Esophagus squamous epithelium (tissue), 5 donors: ENCODE data around the gene RANBP1. TPM values are rescaled to one million over a fixed set of nuclear protein-coding genes. Genes with fewer than 3 reads are reported as not detected.

Source experiments
- DNase-seq: peaks from one replicate; lab custom pipeline; 2025; lab: John Stamatoyannopoulos, UW
- H3K27ac ChIP-seq, 4 donors: fragments of 200-600 bp; sonication (generic); one replicate each; pipeline ENCODE4 v1.5.1; 2016 to 2019; ENCODE audit warnings: mild to moderate bottlenecking in 1 of 4
- H3K27me3 ChIP-seq, 4 donors: fragments of 200-600 bp; sonication (generic); 1 replicate in 3 of 4; 2 replicates in 1 of 4; pipeline versions ENCODE4 v1.5.1 to v1.6.0; 2017 to 2021; ENCODE audit warnings: antibody characterized with exemption in 1 of 4
- H3K36me3 ChIP-seq, 3 donors: fragments of 200-600 bp; sonication (generic); one replicate each; pipeline ENCODE4 v1.5.1; 2016 to 2019
- H3K4me1 ChIP-seq, 3 donors: fragments of 200-600 bp; sonication (generic); one replicate each; pipeline ENCODE4 v1.5.1; 2017 to 2019
- H3K4me3 ChIP-seq, 4 donors: fragments of 200-600 bp; sonication (generic); 1 replicate in 3 of 4; 2 replicates in 1 of 4; pipeline ENCODE4 v1.5.1; 2016 to 2019; ENCODE audit warnings: mild to moderate bottlenecking in 2 of 4, moderate library complexity in 1 of 4
- H3K9me3 ChIP-seq, 3 donors: fragments of 200-600 bp; sonication (generic); one replicate each; pipeline ENCODE4 v1.5.1; 2016 to 2019
- POLR2A ChIP-seq, 4 donors: fragments of 450-650 bp; IDR thresholded peaks; one replicate each; pipeline ENCODE4 v1.6.1; 2017; ENCODE audit warnings: antibody characterized with exemption in 4 of 4, mild to moderate bottlenecking in 4 of 4, moderate library complexity in 3 of 4
- WGBS, 2 donors: methylation state at CpG; one replicate each; pipeline ENCODE4 v1.1.5; 2018; 5-methylcytosine and 5-hydroxymethylcytosine counted together
- intact Hi-C: fragments of 100-400 bp; cut with DNase I; formaldehyde crosslinking; loops from one replicate; pipeline ENCODE4 v1.15.0; 2022
- total RNA-seq, 4 donors: library from RNA; depleted of rRNA; stranded (reverse); fragments of >200 nt; gene quantifications; one replicate each; pipeline ENCODE4 v1.1.0, GENCODE V29; 2016
- TF ChIP-seq, protein P1 (sequence below), 6 experiments: fragments of 450-650 bp in 4 of 6; fragments of 200-600 bp in 2 of 6; sonication (generic) in 2 of 6; IDR thresholded peaks; one replicate each; pipeline ENCODE4 v1.5.1; 2016 to 2019; ENCODE audit warnings: antibody characterized with exemption in 6 of 6, mild to moderate bottlenecking in 4 of 6, moderate library complexity in 4 of 6
- donor health status: DM: yes; HTN: yes; CAD: no.

Gene RANBP1
- total RNA-seq, 4 donors from 2014 or later = 178 to 358 (median 212) TPM

DNA sequence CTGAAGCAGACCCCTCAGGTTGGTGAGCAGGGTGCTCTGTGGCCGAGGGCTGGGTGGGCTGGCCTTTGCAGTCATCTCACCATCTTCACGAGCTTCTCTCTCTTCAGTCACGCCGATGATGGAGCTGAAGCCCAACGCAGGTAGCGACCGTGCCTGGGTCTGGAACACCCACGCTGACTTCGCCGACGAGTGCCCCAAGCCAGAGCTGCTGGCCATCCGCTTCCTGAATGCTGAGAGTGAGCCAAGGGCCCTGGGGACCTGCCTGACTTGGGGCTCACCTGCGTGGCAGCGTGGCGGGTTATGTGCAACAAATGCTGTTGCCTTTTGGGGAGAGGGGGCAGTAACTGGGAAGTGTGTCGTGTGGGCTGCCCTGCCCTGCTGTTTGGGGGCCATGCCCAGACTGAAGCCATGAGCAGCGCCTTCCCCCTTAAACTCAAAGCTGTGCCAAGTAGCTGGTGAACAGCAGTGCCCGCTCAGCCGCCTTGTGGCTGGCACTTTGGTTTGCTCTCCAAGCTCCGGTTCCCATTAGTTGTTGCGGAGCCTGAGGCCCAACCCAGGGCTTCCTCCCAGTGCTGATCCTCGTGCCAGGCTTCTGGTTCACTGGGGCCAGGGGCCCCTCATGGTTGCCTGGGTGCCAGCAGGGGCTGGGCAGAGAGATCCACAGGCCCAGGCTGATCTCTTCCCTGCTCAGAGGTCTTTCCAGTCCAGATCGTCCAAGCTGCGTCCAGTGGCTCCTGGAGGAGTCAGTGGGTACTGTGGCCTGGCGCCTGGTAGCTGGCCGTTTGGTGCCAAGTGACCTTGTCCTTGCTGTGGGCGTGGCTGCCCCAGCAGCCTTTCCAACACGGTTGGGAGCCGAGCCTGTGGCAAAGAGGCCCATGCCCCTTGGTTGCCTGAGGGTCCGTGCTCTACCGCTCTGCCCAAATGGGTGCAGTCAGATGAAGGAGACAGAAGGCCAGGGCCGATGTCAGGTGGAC lies 9.6 kb downstream of the RANBP1 start:
- Histone ChIP-seq H3K36me3 (peaks cover 10 to 67% (median 22%) of the 10 kb centered on the region in 3 donors), H3K4me3 (no peak overlapping the region), H3K4me1 (peaks cover 2 to 18% (median 3%) of the 10 kb centered on the region in 3 donors), H3K9me3 (no peaks in the 10 kb centered on the region), H3K27ac (no peak overlapping the region), H3K27me3 (no peaks in the 10 kb centered on the region)
- 91 to 92% methylated on average over 4 to 10 of the region's 32 CpGs for WGBS, 2 donors
- no peak for DNase-seq
- TF ChIP-seq, protein P1, sequence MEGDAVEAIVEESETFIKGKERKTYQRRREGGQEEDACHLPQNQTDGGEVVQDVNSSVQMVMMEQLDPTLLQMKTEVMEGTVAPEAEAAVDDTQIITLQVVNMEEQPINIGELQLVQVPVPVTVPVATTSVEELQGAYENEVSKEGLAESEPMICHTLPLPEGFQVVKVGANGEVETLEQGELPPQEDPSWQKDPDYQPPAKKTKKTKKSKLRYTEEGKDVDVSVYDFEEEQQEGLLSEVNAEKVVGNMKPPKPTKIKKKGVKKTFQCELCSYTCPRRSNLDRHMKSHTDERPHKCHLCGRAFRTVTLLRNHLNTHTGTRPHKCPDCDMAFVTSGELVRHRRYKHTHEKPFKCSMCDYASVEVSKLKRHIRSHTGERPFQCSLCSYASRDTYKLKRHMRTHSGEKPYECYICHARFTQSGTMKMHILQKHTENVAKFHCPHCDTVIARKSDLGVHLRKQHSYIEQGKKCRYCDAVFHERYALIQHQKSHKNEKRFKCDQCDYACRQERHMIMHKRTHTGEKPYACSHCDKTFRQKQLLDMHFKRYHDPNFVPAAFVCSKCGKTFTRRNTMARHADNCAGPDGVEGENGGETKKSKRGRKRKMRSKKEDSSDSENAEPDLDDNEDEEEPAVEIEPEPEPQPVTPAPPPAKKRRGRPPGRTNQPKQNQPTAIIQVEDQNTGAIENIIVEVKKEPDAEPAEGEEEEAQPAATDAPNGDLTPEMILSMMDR (IDR thresholded peaks at IDR 0.05) = no peak
- no peak for TF ChIP-seq POLR2A (IDR thresholded peaks at IDR 0.05)
- intact Hi-C loops = no loop called here

DNA sequence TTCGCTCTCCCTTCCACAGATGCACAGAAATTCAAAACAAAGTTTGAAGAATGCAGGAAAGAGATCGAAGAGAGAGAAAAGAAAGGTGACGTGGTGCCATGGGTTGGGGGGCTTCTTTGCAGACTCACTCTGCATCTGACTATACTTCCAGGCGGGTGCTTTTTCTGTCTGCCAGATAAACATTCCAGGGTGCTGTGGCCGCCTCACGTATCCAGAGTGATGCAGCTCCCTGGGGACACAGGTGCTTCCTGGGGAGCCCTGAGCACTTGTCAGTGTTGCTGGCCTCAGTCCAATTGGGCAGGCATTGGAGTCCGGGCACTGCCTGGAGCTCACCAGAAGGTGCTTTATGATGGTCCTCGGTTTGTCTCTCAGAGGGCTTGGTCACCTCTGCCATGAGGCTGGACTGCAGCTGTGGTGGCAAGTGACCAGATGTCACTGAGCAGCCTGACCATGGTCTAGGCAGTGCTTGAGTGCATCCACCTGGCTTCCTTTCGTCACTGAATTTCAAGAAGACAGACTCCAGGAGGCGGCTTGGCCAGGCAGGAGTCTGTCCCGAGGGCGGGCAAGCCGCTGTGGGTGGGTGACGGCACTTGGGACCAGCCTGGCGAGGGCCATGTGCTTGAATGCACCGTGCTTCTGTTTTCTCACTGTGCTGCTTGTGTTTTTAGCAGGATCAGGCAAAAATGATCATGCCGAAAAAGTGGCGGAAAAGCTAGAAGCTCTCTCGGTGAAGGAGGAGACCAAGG lies 10.6 kb downstream of the RANBP1 start:
- Histone ChIP-seq H3K27ac (no peak overlapping the region), H3K4me1 (peaks cover 5 to 16% (median 5%) of the 10 kb centered on the region in 3 donors), H3K4me3 (no peak overlapping the region), H3K9me3 (no peaks in the 10 kb centered on the region), H3K36me3 (peaks cover 10 to 58% (median 19%) of the 10 kb centered on the region in 3 donors), H3K27me3 (no peaks in the 10 kb centered on the region)
- WGBS, 2 donors = 85% methylated on average over 16 to 17 of the region's 19 CpGs
- intact Hi-C loops = no loop called here
- DNase-seq = no peak
- TF ChIP-seq POLR2A (IDR thresholded peaks at IDR 0.05) = no peak
- TF ChIP-seq, protein P1 (IDR thresholded peaks at IDR 0.05) = no peak

DNA sequence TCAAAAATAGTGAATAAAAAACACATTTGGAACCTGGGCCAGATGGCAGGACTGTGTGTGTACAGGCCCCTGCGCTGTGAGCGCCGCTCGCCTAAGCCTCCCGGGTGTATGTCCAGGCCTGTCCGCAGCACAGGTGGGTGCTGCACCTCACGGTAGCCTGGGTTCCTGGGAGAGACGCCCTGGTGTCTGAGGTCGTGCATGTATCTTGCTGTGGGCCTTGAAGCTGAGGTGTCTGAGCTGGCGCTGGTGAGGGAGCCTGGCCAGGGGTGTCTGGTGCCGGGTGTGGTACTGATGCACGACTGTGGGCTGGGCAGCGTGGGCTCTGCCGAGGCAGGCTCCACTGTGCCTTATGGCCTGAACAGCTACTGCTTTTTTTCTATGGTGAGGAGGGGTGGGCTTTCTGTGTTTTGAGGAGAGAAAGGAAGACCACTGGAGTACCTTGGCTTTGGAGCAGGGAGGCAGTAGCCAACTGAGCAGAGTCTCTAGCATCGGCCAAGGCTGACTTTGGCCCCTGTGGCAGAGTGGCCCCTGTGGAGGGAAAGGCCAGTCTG lies 11.5 kb downstream of the RANBP1 start:
- no peak for DNase-seq
- Histone ChIP-seq H3K9me3 (no peaks in the 10 kb centered on the region), H3K4me3 (no peak overlapping the region), H3K27me3 (no peaks in the 10 kb centered on the region), H3K4me1 (peaks cover 6 to 15% (median 8%) of the 10 kb centered on the region in 3 donors), H3K36me3 (peaks cover 10 to 48% (median 14%) of the 10 kb centered on the region in 3 donors), H3K27ac (no peak overlapping the region)
- intact Hi-C loops = no loop called here
- no peak for TF ChIP-seq POLR2A (IDR thresholded peaks at IDR 0.05)
- TF ChIP-seq, protein P1 (IDR thresholded peaks at IDR 0.05) = no peak
- WGBS, 2 donors = 28 to 50% methylated on average over 9 of the region's 15 CpGs

DNA sequence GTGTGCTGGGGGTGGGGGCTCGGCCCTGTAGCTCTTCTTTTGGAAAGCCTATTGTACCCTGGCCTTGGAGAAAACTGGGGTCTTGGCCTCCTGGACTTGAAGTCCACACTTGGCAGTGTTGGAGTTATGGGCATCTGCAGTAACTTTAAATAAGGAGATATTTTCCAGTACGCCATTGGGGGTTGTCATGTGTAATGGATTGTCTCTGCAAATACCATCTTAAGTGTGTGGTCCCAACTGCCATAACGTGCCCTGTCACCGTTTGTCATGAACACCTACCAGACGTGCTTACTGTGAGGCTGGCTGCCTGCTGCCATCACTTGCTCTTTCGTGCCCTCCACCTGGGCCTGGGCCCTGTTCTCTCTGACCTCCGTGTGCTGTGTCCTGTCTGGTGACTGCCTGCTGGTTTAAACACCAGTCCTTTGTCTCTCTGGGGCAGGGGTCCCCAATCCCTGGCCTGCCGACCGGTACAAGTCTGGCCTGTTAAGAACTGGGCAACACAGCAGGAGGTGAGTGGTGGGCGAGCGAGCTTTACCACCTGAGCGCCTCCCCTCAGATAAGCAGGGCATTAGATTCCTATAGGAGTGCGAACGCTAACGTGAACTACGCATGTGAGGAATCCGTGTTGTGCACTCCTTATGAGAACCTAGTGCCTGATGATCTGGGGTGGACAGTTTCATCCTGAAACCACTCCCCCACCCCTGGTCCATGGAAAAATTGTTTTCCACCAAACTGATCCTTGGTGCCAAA lies 12.1 kb downstream of the RANBP1 start:
- peaks cover 10 to 47% (median 14%) of the 10 kb centered on the region in 3 donors for H3K36me3 ChIP-seq
- H3K4me1 ChIP-seq = peaks cover 13 to 22% (median 15%) of the 10 kb centered on the region in 3 donors
- no peak for DNase-seq
- 54 to 85% methylated on average over 7 to 11 of the region's 17 CpGs for WGBS, 2 donors
- no peaks in the 10 kb centered on the region for H3K27me3 ChIP-seq
- intact Hi-C loops = no loop called here
- no peak overlapping the region for H3K27ac ChIP-seq
- no peaks in the 10 kb centered on the region for H3K9me3 ChIP-seq
- H3K4me3 ChIP-seq = no peak overlapping the region
- TF ChIP-seq, protein P1 (IDR thresholded peaks at IDR 0.05) = no peak
- TF ChIP-seq POLR2A (IDR thresholded peaks at IDR 0.05) = no peak
